HG03039 (cell line): ENCODE data around the gene EFEMP2.
A peak's percentile ranks its signal among the peaks of the same experiment; 100 is the strongest.
"Not testable (repeated sequence)": the region's sequence is repeated elsewhere in the genome, so short reads cannot be mapped to it uniquely, and the experiment has no call there.

Experiments used
- ATAC-seq: cut with Tn5 transposase; IDR thresholded peaks from one replicate; pipeline ENCODE4 v1.9.1; 2021; ENCODE audit warnings: mild to moderate bottlenecking, moderate library complexity; ENCODE audit not compliant: unreplicated experiment

EFEMP2 gene

GRCh38 chr11:65900899-65901180, 28.2 kb upstream of the EFEMP2 start:
- ATAC-seq = no peak

GRCh38 chr11:65900125-65900898, 27.7 kb upstream of the EFEMP2 start, which contains the start of gene FOSL1:
Gene FOSL1 (minus strand): TSS chr11:65900388. CDS start chr11:65900339, 49 bp downstream.
- peak; percentile 58 for ATAC-seq

- ATAC-seq = no peak
These were observed 26.9 kb upstream of the EFEMP2 start for GRCh38 chr11:65899356-65900124.

GRCh38 chr11:65898656-65899355, 26.2 kb upstream of the EFEMP2 start:
- no peak for ATAC-seq

- no peak for ATAC-seq
These were observed 24.4 kb upstream of the EFEMP2 start for GRCh38 chr11:65897020-65897471.

- ATAC-seq = no peak
These were observed 23.7 kb upstream of the EFEMP2 start for GRCh38 chr11:65896034-65896999.

- no peak for ATAC-seq
These were observed 22.9 kb upstream of the EFEMP2 start for GRCh38 chr11:65895482-65895981.

GRCh38 chr11:65894034-65894591, 21.5 kb upstream of the EFEMP2 start:
- no peak for ATAC-seq

- no peak for ATAC-seq
These were observed 20.2 kb upstream of the EFEMP2 start for GRCh38 chr11:65892661-65893317.

GRCh38 chr11:65892137-65892540, 19.5 kb upstream of the EFEMP2 start:
- not testable (repeated sequence) for ATAC-seq

GRCh38 chr11:65891219-65892136, 18.9 kb upstream of the EFEMP2 start:
- ATAC-seq = no peak

GRCh38 chr11:65890324-65891218, 18.0 kb upstream of the EFEMP2 start, which contains the start of gene CCDC85B:
Gene CCDC85B (plus strand): TSS chr11:65890673. CDS start chr11:65890784, 111 bp downstream.
- ATAC-seq = peak; percentile 43

GRCh38 chr11:65888163-65888814, 15.7 kb upstream of the EFEMP2 start, which contains the start of gene FIBP:
Gene FIBP (minus strand): TSS chr11:65888471. CDS start chr11:65888418, 53 bp downstream.
- peak; percentile 42 for ATAC-seq

- ATAC-seq = no peak
These were observed 15.1 kb upstream of the EFEMP2 start for GRCh38 chr11:65887723-65888162.

- no peak for ATAC-seq
These were observed 14.5 kb upstream of the EFEMP2 start for GRCh38 chr11:65886826-65887722.
